Tibial nerve (tissue), 4 donors: ENCODE results near the gene LRRC72. TPM values are rescaled to one million over a fixed set of nuclear protein-coding genes. Genes with fewer than 3 reads are reported as not detected.
"Not testable (repeated sequence)": the region's sequence is repeated elsewhere in the genome, so short reads cannot be mapped to it uniquely, and the experiment has no call there.

Source experiments
- DNase-seq, 2 donors: peaks; one replicate each; pipeline ENCODE4 v3.0.0-alpha.2; 2019; ENCODE audit warnings: low spot score in 2 of 2
- H3K27ac ChIP-seq, 4 donors: fragments of 200-600 bp; sonication (generic) in 3 of 4; one replicate each; pipeline ENCODE4 v1.5.1; 2017 to 2019; ENCODE audit warnings: mild to moderate bottlenecking in 1 of 4
- H3K27me3 ChIP-seq, 2 donors: fragments of 200-600 bp; sonication (generic) in 1 of 2; one replicate each; pipeline versions ENCODE4 v1.5.1 to v1.6.0; 2017 to 2019
- H3K36me3 ChIP-seq, 3 donors: fragments of 200-600 bp; sonication (generic); one replicate each; pipeline ENCODE4 v1.5.1; 2018 to 2019
- H3K4me1 ChIP-seq, 4 donors: fragments of 200-600 bp; sonication (generic) in 3 of 4; one replicate each; pipeline ENCODE4 v1.5.1; 2017 to 2019
- H3K4me3 ChIP-seq, 4 donors: fragments of 200-600 bp; sonication (generic) in 3 of 4; one replicate each; pipeline ENCODE4 v1.5.1; 2017 to 2019; ENCODE audit warnings: mild to moderate bottlenecking in 1 of 4, moderate library complexity in 1 of 4
- H3K9me3 ChIP-seq, 4 donors: fragments of 200-600 bp; sonication (generic) in 3 of 4; one replicate each; pipeline ENCODE4 v1.5.1; 2017 to 2019
- CTCF ChIP-seq, 5 experiments: fragments of 200-600 bp in 3 of 5; fragments of 450-650 bp in 2 of 5; sonication (generic) in 3 of 5; IDR thresholded peaks; one replicate each; pipeline ENCODE4 v1.5.1; 2016 to 2019; ENCODE audit warnings: antibody characterized with exemption in 5 of 5, mild to moderate bottlenecking in 3 of 5, moderate library complexity in 2 of 5
- EP300 ChIP-seq, 2 donors: sonication (generic); formaldehyde crosslinking; IDR thresholded peaks; one replicate each; pipeline ENCODE4 v1.6.1; 2017; ENCODE audit warnings: antibody characterized with exemption in 2 of 2, mild to moderate bottlenecking in 1 of 2
- POLR2A ChIP-seq, 2 donors: fragments of 450-650 bp; IDR thresholded peaks; one replicate each; pipeline ENCODE4 v1.6.1; 2017; ENCODE audit warnings: antibody characterized with exemption in 2 of 2, mild to moderate bottlenecking in 2 of 2, moderate library complexity in 2 of 2
- WGBS, 2 donors: methylation state at CpG; one replicate each; pipeline ENCODE4 v1.1.5; 2018; 5-methylcytosine and 5-hydroxymethylcytosine counted together
- total RNA-seq, 4 donors: library from RNA; depleted of rRNA; stranded (reverse); fragments of >200 nt; gene quantifications; one replicate each; pipeline ENCODE4 v1.1.0, GENCODE V29; 2016

The LRRC72 gene
- total RNA-seq, 4 donors from 2014 or later, result not detected

GRCh38 chr7:16514271-16514670 is 12.4 kb upstream of the LRRC72 start:
- WGBS, 2 donors, result 50 to 65% methylated on average over 1 of the region's 1 CpG
- Histone ChIP-seq H3K9me3 (no peaks in the 10 kb centered on the region), H3K4me1 (peaks cover 0 to 6% (median 0%) of the 10 kb centered on the region in 4 donors), H3K27me3 (no peaks in the 10 kb centered on the region), H3K36me3 (no peaks in the 10 kb centered on the region), H3K4me3 (no peak overlapping the region), H3K27ac (no peak overlapping the region)
- no peak for DNase-seq
- TF ChIP-seq POLR2A (IDR thresholded peaks at IDR 0.05) (no peak), EP300 (IDR thresholded peaks at IDR 0.05) (no peak), CTCF (IDR thresholded peaks at IDR 0.05) (no peak)

GRCh38 chr7:16514729-16515128 is 11.9 kb upstream of the LRRC72 start:
- TF ChIP-seq EP300 (IDR thresholded peaks at IDR 0.05) (no peak), POLR2A (IDR thresholded peaks at IDR 0.05) (no peak), CTCF (IDR thresholded peaks at IDR 0.05) (no peak)
- no peaks in the 10 kb centered on the region for H3K36me3 ChIP-seq
- no peak overlapping the region for H3K27ac ChIP-seq
- peaks cover 0 to 6% (median 0%) of the 10 kb centered on the region in 4 donors for H3K4me1 ChIP-seq
- H3K4me3 ChIP-seq, result no peak overlapping the region
- H3K9me3 ChIP-seq, result no peaks in the 10 kb centered on the region
- H3K27me3 ChIP-seq, result no peaks in the 10 kb centered on the region
- no peak for DNase-seq

GRCh38 chr7:16515785-16516685 is 10.6 kb upstream of the LRRC72 start:
- no peaks in the 10 kb centered on the region for H3K36me3 ChIP-seq
- no peak overlapping the region for H3K27ac ChIP-seq
- TF ChIP-seq EP300 (IDR thresholded peaks at IDR 0.05) (no peak), CTCF (IDR thresholded peaks at IDR 0.05) (no peak), POLR2A (IDR thresholded peaks at IDR 0.05) (no peak)
- H3K4me3 ChIP-seq, result no peak overlapping the region
- peaks cover 0 to 6% (median 0%) of the 10 kb centered on the region in 4 donors for H3K4me1 ChIP-seq
- WGBS, 2 donors, result 93 to 99% methylated on average over 2 of the region's 2 CpGs
- H3K9me3 ChIP-seq, result no peaks in the 10 kb centered on the region
- no peaks in the 10 kb centered on the region for H3K27me3 ChIP-seq
- DNase-seq, result no peak

GRCh38 chr7:16519985-16520384 is 6.6 kb upstream of the LRRC72 start:
- H3K36me3 ChIP-seq, H3K4me3 ChIP-seq, H3K27ac ChIP-seq, DNase-seq, H3K27me3 ChIP-seq, H3K9me3 ChIP-seq, H3K4me1 ChIP-seq: not testable (repeated sequence)
- WGBS, 2 donors, result 98 to 99% methylated on average over 2 of the region's 2 CpGs

GRCh38 chr7:16524332-16524731 is 2.3 kb upstream of the LRRC72 start:
- no peak for DNase-seq
- no peaks in the 10 kb centered on the region for H3K36me3 ChIP-seq
- no peaks in the 10 kb centered on the region for H3K4me1 ChIP-seq
- no peak overlapping the region for H3K4me3 ChIP-seq
- no peak overlapping the region for H3K27ac ChIP-seq
- H3K9me3 ChIP-seq, result no peaks in the 10 kb centered on the region
- H3K27me3 ChIP-seq, result no peaks in the 10 kb centered on the region
- 62 to 71% methylated on average over 1 of the region's 1 CpG for WGBS, 2 donors
- TF ChIP-seq POLR2A (IDR thresholded peaks at IDR 0.05), result no peak
- TF ChIP-seq EP300 (IDR thresholded peaks at IDR 0.05), result no peak
- TF ChIP-seq CTCF (IDR thresholded peaks at IDR 0.05), result no peak
